NCI-H146 treated with DMSO at 0.1 percent for 48 hours (cell line): ENCODE results near the gene TNFAIP3.
"Not testable (repeated sequence)": the region's sequence is repeated elsewhere in the genome, so short reads cannot be mapped to it uniquely, and the experiment has no call there.

Experiments used
- DNase-seq: peaks from one replicate; lab custom pipeline; 2025; ENCODE audit not compliant: unreplicated experiment; lab: John Stamatoyannopoulos, UW

TNFAIP3 gene

GRCh38 chr6:137866914-137867684 is at the start of gene TNFAIP3:
Gene TNFAIP3 (plus strand): TSS chr6:137867259. CDS start chr6:137871228, 3,969 bp downstream.
- peak; percentile 86 for DNase-seq

- no peak for DNase-seq
Measured at GRCh38 chr6:137818440-137818839, 48.6 kb upstream of the TNFAIP3 start.

- no peak for DNase-seq
Measured at GRCh38 chr6:137819740-137820139, 47.3 kb upstream of the TNFAIP3 start.

GRCh38 chr6:137820425-137820824 is 46.6 kb upstream of the TNFAIP3 start:
- no peak for DNase-seq

GRCh38 chr6:137820952-137821351 is 46.1 kb upstream of the TNFAIP3 start:
- DNase-seq: no peak

- DNase-seq: no peak
Measured at GRCh38 chr6:137821491-137821890, 45.6 kb upstream of the TNFAIP3 start.

- peak; percentile 36 for DNase-seq
Measured at GRCh38 chr6:137823826-137824555, 43.1 kb upstream of the TNFAIP3 start.

GRCh38 chr6:137824556-137824879 is 42.5 kb upstream of the TNFAIP3 start:
- no peak for DNase-seq

- no peak for DNase-seq
Measured at GRCh38 chr6:137824896-137825295, 42.2 kb upstream of the TNFAIP3 start.

- no peak for DNase-seq
Measured at GRCh38 chr6:137827411-137827940, 39.6 kb upstream of the TNFAIP3 start.

GRCh38 chr6:137827977-137828810 is 38.9 kb upstream of the TNFAIP3 start:
- no peak for DNase-seq

GRCh38 chr6:137829641-137830083 is 37.4 kb upstream of the TNFAIP3 start:
- no peak for DNase-seq

GRCh38 chr6:137830511-137830911 is 36.5 kb upstream of the TNFAIP3 start:
- no peak for DNase-seq

GRCh38 chr6:137832110-137832509 is 34.9 kb upstream of the TNFAIP3 start:
- no peak for DNase-seq

GRCh38 chr6:137834508-137834907 is 32.6 kb upstream of the TNFAIP3 start:
- DNase-seq: no peak

GRCh38 chr6:137836788-137837187 is 30.3 kb upstream of the TNFAIP3 start:
- no peak for DNase-seq

GRCh38 chr6:137838090-137838489 is 29.0 kb upstream of the TNFAIP3 start:
- DNase-seq: peak; percentile 38

GRCh38 chr6:137838597-137838996 is 28.5 kb upstream of the TNFAIP3 start:
- not testable (repeated sequence) for DNase-seq

GRCh38 chr6:137839076-137839475 is 28.0 kb upstream of the TNFAIP3 start:
- no peak for DNase-seq

- DNase-seq: no peak
Measured at GRCh38 chr6:137840252-137840651, 26.8 kb upstream of the TNFAIP3 start.

- DNase-seq: no peak
Measured at GRCh38 chr6:137843211-137843610, 23.8 kb upstream of the TNFAIP3 start.
